NCI-H2196 (cell line): Measurements from ENCODE around the gene TATDN2.
"Not testable (repeated sequence)": the region's sequence is repeated elsewhere in the genome, so short reads cannot be mapped to it uniquely, and the experiment has no call there.

Experiments used
- DNase-seq: peaks from one replicate; lab custom pipeline; 2025; ENCODE audit not compliant: unreplicated experiment; lab: John Stamatoyannopoulos, UW

Gene TATDN2

GRCh38 chr3:10289787-10290355 is 41.6 kb downstream of the TATDN2 start:
- DNase-seq = no peak

GRCh38 chr3:10290481-10291176 is 42.4 kb downstream of the TATDN2 start:
- no peak for DNase-seq

- DNase-seq = no peak
Measured at GRCh38 chr3:10291641-10292040, 43.4 kb downstream of the TATDN2 start.

- no peak for DNase-seq
Measured at GRCh38 chr3:10292505-10293419, 44.5 kb downstream of the TATDN2 start, which contains the start of gene GHRL. Gene GHRL (minus strand): TSS chr3:10292947. CDS start chr3:10290180, 2,767 bp downstream.

- no peak for DNase-seq
Measured at GRCh38 chr3:10294030-10294586, 45.8 kb downstream of the TATDN2 start.

GRCh38 chr3:10298064-10298463 is 49.8 kb downstream of the TATDN2 start:
- not testable (repeated sequence) for DNase-seq

- no peak for DNase-seq
Measured at GRCh38 chr3:10299175-10299574, 50.9 kb downstream of the TATDN2 start.

GRCh38 chr3:10299679-10300078 is 51.4 kb downstream of the TATDN2 start:
- DNase-seq = no peak

GRCh38 chr3:10300087-10300486 is 51.8 kb downstream of the TATDN2 start:
- DNase-seq = no peak

- DNase-seq = no peak
Measured at GRCh38 chr3:10303105-10303504, 54.8 kb downstream of the TATDN2 start.

- no peak for DNase-seq
Measured at GRCh38 chr3:10303785-10304184, 55.5 kb downstream of the TATDN2 start.

- no peak for DNase-seq
Measured at GRCh38 chr3:10304905-10305304, 56.6 kb downstream of the TATDN2 start.

- DNase-seq = no peak
Measured at GRCh38 chr3:10305331-10305902, 57.2 kb downstream of the TATDN2 start.

GRCh38 chr3:10306156-10306555 is 57.9 kb downstream of the TATDN2 start:
- DNase-seq = no peak

- DNase-seq = no peak
Measured at GRCh38 chr3:10308678-10309077, 60.4 kb downstream of the TATDN2 start.

GRCh38 chr3:10309736-10310135 is 61.5 kb downstream of the TATDN2 start:
- DNase-seq = no peak

- DNase-seq = no peak
Measured at GRCh38 chr3:10310578-10310977, 62.3 kb downstream of the TATDN2 start.

GRCh38 chr3:10311710-10312109 is 63.5 kb downstream of the TATDN2 start:
- DNase-seq = no peak

GRCh38 chr3:10312391-10312790 is 64.1 kb downstream of the TATDN2 start:
- no peak for DNase-seq

GRCh38 chr3:10312861-10313260 is 64.6 kb downstream of the TATDN2 start:
- DNase-seq = no peak

GRCh38 chr3:10315101-10315500 is 66.8 kb downstream of the TATDN2 start:
- no peak for DNase-seq
